GM18858 (cell line): ENCODE results near the gene LDB2.
"Not testable (repeated sequence)": the region's sequence is repeated elsewhere in the genome, so short reads cannot be mapped to it uniquely, and the experiment has no call there.

Experiments used
- ATAC-seq: cut with Tn5 transposase; IDR thresholded peaks from one replicate; pipeline ENCODE4 v1.9.1; 2021; ENCODE audit not compliant: unreplicated experiment

The LDB2 gene

GRCh38 chr4:16897991-16898827, at the start of gene LDB2:
Gene LDB2 (minus strand): TSS chr4:16898645.
- ATAC-seq: no peak

GRCh38 chr4:16942491-16942890, 44.0 kb upstream of the LDB2 start:
- ATAC-seq: no peak

GRCh38 chr4:16939178-16939577, 40.7 kb upstream of the LDB2 start:
- no peak for ATAC-seq

- no peak for ATAC-seq
Observed at GRCh38 chr4:16938512-16939040, 40.1 kb upstream of the LDB2 start.

GRCh38 chr4:16931339-16932305, 33.2 kb upstream of the LDB2 start:
- ATAC-seq: no peak

GRCh38 chr4:16926214-16926613, 27.8 kb upstream of the LDB2 start:
- no peak for ATAC-seq

GRCh38 chr4:16918716-16919115, 20.3 kb upstream of the LDB2 start:
- ATAC-seq: not testable (repeated sequence)

- ATAC-seq: peak; percentile 99
Observed at GRCh38 chr4:16916719-16917337, 18.4 kb upstream of the LDB2 start.

GRCh38 chr4:16916031-16916430, 17.6 kb upstream of the LDB2 start:
- no peak for ATAC-seq

GRCh38 chr4:16914208-16914607, 15.8 kb upstream of the LDB2 start:
- no peak for ATAC-seq

GRCh38 chr4:16912896-16913295, 14.5 kb upstream of the LDB2 start:
- ATAC-seq: no peak

GRCh38 chr4:16909281-16909680, 10.8 kb upstream of the LDB2 start:
- no peak for ATAC-seq

- ATAC-seq: no peak
Observed at GRCh38 chr4:16908377-16909021, 10.1 kb upstream of the LDB2 start.

- no peak for ATAC-seq
Observed at GRCh38 chr4:16900325-16900724, 1.9 kb upstream of the LDB2 start.

GRCh38 chr4:16896881-16897750, 1.3 kb downstream of the LDB2 start:
- ATAC-seq: no peak

- ATAC-seq: no peak
Observed at GRCh38 chr4:16894406-16894805, 4.0 kb downstream of the LDB2 start.

GRCh38 chr4:16893141-16893651, 5.2 kb downstream of the LDB2 start:
- no peak for ATAC-seq

GRCh38 chr4:16890651-16891050, 7.8 kb downstream of the LDB2 start:
- no peak for ATAC-seq

GRCh38 chr4:16889945-16890344, 8.5 kb downstream of the LDB2 start:
- ATAC-seq: no peak
